GM19351 (cell line): Measurements from ENCODE around the gene GALM.
"Not testable (repeated sequence)": the region's sequence is repeated elsewhere in the genome, so short reads cannot be mapped to it uniquely, and the experiment has no call there.

Source experiments
- ATAC-seq: cut with Tn5 transposase; IDR thresholded peaks from one replicate; pipeline ENCODE4 v1.9.1; 2021; ENCODE audit warnings: mild to moderate bottlenecking, moderate library complexity; ENCODE audit not compliant: unreplicated experiment

GALM gene

GRCh38 chr2:38708900-38709566, 43.1 kb downstream of the GALM start:
- no peak for ATAC-seq

- ATAC-seq, result peak; percentile 55
These were observed 43.8 kb downstream of the GALM start for GRCh38 chr2:38709567-38710194.

GRCh38 chr2:38711558-38711957, 45.6 kb downstream of the GALM start:
- no peak for ATAC-seq

- no peak for ATAC-seq
These were observed 46.5 kb downstream of the GALM start for GRCh38 chr2:38712413-38712812.

GRCh38 chr2:38712871-38713270, 47.0 kb downstream of the GALM start:
- no peak for ATAC-seq

DNA sequence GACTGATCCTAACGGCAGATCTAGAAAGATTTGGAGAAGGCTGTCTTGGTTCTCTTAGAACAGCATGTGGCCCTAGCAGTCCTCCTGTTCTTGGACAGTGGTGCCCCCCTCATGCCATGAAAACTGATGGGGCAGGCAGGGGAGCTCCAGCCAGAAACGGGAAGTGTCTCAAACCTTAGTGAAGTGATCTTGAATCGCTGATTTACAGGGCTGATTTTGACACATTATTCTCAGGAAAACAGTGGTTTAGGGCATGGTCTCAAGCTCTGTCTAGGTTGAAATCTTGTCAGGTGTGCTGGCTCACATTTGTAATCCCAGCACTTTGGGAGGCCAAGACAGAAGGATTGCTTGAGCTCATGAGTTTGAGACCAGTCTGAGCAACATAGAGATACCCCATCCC, 47.4 kb downstream of the GALM start:
- no peak for ATAC-seq

GRCh38 chr2:38714941-38715340, 49.0 kb downstream of the GALM start:
- not testable (repeated sequence) for ATAC-seq

- ATAC-seq, result no peak
These were observed 50.3 kb downstream of the GALM start for GRCh38 chr2:38716185-38716584.

DNA sequence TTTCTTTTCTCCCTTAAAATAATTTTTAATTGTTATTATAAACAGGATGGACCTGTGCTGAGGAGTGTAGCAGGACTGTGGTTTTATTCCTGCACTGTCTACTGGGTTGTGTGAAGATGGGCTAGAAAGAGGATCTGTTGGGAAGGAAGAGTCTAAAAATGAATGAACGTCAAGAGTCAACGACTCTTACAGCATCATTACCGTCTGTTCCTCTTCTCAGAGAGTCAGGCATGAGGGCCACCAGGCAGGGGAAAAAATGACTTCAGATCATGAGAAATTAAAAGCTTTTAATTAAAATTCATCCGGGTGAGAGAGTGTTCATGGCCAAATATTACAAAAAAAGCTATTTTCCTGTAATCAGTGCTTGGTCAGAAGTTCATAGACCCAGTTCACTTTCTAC, 52.7 kb downstream of the GALM start:
- ATAC-seq, result no peak

GRCh38 chr2:38719706-38720105, 53.8 kb downstream of the GALM start:
- no peak for ATAC-seq

- ATAC-seq, result no peak
These were observed 54.8 kb downstream of the GALM start for GRCh38 chr2:38720613-38721241.

GRCh38 chr2:38722271-38723061, 56.6 kb downstream of the GALM start:
- peak; percentile 59 for ATAC-seq

- ATAC-seq, result peak; percentile 57
These were observed 57.3 kb downstream of the GALM start for GRCh38 chr2:38723173-38723572.

GRCh38 chr2:38727661-38728060, 61.7 kb downstream of the GALM start:
- ATAC-seq, result no peak

GRCh38 chr2:38728694-38729093, 62.8 kb downstream of the GALM start:
- no peak for ATAC-seq

DNA sequence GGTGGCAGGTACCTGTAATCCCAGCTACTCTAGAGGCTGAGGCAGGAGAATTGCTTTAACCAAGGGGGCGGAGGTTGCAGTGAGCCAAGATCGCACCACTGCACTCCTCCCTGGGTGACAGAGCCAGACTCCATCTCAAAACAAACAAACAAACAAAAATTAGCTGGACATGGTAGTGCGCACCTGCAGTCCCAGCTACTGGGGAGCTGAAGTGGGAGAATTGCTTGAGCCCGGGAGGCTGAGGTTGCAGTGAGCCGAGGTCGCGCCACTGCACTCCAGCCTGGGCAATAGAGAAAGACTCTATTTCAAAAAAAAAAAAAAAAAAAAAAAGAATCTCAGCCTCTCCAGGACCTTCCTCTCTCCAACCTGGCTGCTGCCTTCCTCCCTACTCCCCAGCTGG, 65.2 kb downstream of the GALM start:
- ATAC-seq, result no peak

- ATAC-seq, result no peak
These were observed 65.8 kb downstream of the GALM start for GRCh38 chr2:38731684-38732221.

DNA sequence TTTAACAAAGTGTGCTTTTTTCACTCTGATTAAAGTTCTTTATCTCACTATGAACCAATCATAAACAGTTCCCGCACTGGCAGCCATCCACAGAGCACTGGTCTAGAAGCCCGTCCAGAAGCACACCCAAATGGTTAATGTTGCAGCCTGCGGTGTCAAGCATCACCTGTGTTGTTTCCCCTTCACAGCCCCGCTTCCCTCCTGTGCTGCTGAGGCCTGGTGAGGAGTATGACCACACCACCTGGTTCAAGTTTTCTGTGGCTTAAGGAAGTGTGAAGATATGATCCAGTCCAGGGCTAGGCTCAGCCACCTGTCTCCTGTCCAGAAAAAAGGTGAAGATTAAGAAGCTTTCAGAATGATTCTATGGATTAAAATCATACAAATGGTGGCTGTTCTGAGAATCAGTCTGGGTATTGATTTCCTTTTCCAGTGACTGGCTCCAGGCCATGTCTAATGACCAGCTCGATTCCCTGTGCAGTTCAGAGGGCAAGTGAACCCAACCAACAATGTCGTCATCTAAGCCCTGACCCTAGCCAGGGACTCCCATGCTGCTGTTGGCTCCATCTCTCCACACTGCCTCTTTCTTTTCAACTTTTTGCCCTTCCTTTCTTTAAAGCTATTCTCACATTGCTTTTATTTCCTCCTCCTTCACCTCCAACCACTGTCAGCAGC, 67.5 kb downstream of the GALM start:
- no peak for ATAC-seq

GRCh38 chr2:38734299-38735058, 68.6 kb downstream of the GALM start:
- ATAC-seq, result no peak

DNA sequence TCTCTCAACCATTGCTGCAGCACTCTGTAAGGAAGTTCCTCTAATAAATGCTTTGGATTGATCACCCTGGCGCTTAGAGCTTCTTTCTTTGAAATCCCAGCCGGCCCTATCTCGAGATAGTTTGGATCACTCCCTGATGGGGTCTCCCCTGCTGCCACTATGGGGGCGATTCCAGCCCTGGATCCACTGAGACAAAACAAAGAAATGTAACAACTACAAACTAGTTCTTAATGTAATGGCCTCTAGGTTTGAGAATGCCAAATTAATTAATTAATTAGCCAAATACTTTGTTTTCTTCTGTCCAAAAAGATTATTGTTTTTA, 70.0 kb downstream of the GALM start:
- ATAC-seq, result no peak
